GM21786 (cell line): ENCODE data around the gene FGR.

Experiments used
- ATAC-seq: cut with Tn5 transposase; IDR thresholded peaks from one replicate; pipeline ENCODE4 v1.9.1; 2021; ENCODE audit not compliant: unreplicated experiment

Gene FGR

DNA sequence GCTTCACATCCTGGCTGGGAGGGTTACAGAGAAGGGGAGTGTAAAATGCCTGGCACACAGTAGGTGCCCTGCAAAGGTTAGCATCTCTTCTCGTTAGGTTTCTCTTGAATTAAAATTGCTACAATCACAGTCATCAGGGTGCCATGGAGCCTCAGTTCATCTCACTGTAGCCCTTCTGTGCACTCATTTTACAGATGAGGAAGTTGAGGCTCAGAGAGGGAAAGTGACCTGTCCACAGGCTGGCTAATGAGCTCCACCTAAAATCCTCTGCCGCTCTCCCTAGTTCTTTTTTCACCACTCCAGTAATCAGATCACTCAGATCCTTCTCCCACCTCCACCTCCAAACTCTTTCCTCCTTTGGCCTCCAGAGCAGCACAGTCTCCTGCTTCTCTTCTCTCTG is 17.6 kb downstream of the FGR start:
- no peak for ATAC-seq

DNA sequence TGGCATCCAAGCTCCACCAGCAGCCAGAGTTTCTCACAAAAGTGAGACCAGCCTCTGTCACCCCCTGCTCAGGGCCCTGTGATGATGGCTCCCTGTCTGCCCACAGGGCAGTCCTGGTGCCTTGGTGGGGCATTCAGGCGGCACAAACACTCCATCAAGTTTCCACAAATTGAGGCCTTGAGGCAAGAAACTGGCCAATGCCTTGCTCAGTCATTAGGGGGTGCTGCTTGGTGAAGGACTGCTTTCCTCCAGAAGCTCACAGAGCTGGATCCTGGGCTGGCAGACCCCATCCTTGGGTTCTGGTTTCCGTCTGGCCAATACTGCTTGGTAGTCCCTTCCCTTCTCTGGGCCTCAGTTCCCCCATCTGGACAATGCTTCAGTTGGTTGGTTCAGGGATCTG is 18.5 kb downstream of the FGR start:
- ATAC-seq, result no peak

DNA sequence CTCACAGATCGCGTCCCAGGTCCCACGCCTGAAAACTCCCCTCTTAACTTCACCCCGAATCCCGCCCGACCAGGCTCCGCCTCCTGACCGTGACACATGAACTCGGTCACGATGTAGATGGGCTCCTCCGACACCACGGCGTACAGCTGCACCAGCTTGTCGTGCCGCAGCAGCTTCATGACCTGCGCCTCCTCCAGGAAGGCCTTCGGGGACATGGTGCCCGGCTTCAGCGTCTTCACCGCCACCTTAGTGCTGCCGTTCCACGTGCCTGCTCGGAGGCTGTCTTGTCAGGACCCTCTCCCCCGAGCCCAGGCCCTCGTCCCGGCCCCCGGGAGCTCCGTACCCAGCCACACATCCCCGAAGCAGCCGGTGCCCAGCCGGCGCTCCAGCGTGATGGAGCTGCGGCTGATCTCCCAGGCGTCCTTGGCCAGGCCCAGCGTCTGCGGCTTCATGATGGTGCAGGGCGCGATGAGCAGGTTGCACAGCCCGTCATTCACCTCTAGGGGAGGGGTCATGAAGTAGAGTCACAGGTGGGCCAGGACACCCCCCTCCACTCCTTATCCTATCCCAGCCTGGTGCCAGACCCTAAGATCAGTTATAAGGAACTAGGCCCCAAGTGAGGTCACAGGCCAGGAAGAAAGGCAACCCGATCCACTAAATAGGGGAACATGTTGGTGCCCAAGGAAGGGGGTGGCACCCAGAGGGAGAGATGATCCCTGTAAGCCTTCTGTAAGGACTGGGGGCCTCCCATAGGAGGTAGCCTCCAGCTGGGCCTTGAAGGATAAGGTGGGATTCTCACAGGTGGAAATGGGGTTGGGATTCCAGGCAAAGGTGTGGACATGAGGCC is 19.4 kb downstream of the FGR start:
- ATAC-seq, result no peak

DNA sequence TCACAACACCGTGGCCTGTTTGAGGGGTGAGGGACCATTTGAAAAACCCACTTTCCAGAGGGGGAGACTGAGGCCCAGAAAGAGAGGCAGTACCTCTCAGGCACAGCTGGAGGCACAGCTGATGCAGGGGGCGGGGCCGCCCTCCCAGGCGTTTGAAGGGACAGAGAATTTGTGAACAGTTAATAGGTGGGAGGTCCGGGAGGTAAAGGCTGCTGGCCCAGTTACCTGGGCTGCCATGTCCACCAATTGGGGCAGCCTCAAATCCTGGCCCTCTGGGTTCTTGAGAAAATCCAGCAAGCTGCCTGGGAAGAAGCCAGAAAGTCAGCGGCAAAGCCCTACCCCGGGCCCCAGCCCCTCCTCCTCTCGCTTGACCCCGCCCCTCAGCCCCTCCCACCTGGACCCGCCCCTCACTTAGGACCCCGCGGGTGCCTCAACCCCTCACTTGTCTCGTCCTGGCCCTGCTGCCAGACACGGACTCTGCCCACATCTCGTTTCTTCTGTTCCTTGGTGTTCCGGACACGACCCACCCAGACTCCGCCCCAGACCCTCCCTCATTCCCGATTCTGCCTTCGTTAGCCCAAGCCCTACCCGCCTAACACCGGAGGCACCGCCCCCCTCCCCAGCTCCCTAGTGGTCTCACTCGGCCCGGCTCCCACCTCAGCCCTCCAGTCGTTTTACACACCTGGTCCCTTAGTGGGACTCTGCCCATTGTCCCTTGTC is 20.2 kb downstream of the FGR start:
- no peak for ATAC-seq

DNA sequence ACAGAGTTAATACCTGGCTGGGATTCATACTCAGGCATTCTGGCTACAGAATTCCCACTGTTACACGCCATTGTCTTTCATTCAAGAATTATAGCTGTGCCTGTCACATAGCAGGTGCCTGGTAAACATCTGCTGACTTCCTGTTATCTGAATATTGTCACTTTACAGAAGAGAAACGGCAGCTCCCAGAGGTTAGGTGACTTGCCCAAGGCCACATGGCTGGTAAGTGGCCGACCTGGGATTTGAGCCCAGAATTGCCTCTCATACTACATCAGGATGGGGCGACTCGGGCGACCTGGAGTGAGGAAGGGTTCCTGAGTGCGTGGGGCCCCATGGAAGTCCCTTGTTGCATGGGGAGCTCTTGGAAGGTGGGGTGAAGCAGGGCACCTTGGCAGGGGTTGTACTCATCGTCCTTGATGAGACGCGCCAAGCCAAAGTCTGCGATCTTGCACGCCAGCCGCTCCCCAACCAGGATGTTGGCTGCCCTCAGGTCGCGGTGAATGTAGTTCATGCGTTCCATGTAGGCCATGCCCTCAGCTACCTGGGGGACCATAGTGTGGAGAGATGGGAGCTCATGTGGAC is 20.9 kb downstream of the FGR start:
- no peak for ATAC-seq

DNA sequence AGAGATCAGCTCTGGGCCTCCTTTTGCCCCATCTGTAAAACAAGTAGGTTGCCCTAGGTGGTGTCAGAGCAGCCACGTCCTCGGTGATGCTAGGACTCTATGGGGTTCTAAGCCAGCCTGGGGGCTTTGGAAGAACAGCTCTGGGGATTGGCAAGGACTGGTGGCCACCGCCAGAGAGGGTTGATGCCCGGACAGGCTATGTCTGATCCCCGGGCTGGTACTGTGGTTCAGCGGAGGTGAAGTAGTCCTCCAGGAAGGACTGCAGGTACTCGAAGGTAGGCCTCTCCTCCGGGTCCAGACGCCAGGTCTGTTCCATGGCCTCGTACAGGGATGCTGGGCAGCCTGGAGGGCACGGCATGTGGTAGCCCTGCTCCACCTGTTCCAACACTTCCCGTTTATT is 22.3 kb downstream of the FGR start:
- ATAC-seq, result no peak

DNA sequence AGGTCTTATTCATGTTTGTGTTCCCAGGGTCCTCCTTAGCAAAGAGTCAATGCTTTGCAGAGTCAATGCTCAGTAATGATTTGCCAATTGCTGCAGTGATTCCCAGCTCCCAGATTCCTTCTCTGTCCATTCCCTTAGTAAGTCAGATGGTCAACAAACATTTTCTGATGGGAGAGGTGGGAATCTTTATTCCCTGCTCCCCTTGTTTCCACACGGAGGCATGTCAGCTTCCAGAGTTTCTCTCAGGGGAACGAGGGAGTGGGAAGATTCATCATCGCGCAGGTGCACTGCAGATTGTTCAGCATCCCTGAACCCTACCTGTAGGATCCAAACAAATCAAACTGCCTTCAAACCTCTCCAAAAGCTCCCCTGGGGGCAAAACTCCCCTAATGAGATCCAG is 23.5 kb downstream of the FGR start:
- ATAC-seq, result no peak

DNA sequence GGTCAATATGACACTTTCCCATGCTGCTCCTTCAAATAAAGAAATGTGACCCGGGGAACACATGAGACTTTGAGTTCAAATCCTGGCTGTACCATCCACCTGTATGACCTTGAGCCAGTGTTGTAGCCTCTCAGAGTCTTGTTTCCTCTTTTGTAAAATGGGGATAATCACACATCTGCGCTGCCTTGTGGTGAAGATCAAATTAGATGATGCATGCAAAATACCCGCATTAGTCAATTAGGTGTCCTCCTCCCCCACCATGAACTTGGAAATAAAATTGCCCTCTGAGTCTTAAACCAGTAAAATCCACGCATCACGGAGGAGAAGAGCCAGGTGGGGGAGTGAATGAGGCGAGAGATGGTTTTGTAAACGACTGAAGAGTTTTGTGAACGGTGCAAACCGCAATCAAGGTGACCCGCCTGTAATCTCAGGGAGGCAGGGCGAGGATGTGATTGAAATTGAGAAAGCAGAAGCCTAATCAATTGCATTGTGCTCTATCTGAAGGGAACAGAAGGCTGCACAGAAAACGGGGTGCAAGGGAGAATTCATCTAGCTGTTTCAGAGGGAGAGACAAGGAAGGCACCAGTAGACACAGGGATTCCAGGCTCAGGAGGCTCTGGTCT is 25.3 kb downstream of the FGR start:
- ATAC-seq, result no peak

DNA sequence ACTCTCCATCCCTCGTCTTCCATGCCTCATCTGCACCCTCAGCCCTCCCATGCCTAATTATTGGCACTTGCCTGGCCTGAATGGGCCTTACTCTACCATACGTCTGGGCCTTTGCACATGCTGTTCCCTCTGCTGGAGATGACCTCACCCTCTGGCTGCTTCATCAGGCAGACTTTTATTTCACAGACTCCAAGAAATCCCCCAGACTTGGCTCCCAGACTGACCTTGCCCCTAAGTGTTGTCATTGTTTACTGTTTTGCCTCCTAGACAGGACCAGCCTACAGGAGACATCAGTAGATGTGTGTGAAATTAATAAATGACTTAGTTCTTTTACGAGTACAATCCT is 25.8 kb downstream of the FGR start:
- ATAC-seq, result no peak

DNA sequence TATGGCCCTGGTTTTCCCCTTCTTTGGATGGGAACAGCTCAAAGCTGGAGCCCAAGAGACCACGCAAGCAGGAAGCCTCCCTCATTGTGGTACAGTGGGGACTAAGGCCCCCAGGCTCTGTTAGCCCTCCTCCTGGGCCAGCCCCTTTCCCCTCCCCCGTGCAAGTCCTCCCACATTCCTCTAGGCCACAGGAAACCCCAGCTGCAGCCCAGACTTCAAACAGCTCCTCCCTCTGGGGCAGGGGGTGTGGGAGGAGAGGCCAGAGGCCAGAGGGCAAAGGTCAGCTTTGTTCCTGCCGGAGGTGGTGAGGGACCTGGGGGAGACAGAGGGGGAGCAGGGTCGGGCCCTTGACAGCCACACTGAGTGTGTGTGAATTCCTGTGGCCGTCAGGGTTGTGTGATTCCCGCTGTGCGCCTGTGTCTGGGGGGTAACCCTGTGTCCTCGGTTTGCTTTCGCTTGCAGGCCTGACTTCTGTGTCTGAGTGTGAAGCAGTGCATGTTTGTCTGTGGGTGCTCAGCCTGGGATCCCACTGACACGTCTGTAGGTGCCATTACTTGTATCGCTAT is 27.7 kb downstream of the FGR start:
- no peak for ATAC-seq

DNA sequence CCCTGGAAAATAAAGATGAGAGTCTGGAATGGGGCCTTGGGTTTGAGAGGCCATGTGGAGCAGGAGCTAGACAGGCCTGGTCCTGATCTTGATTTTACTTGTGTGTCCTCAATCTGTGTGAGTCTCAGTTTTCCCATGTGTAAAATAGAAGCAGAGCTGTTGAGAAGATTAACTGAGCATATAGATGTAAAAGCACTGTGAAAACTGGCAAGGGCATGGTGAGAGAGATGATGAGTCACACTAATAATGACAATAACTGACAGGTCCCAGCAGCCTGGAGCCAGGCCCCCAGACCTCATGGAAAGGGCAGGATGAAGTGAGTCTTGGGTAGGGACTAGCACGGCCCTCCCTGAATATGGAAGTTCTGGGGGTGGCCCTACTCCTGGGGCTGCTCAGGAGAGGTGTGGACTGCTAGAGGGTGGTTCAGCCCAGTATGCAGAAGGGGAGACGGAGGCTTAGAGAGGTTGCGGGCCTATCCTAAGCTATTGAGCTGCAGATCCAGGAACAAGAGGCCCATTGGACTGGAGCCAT is 28.2 kb downstream of the FGR start:
- no peak for ATAC-seq

DNA sequence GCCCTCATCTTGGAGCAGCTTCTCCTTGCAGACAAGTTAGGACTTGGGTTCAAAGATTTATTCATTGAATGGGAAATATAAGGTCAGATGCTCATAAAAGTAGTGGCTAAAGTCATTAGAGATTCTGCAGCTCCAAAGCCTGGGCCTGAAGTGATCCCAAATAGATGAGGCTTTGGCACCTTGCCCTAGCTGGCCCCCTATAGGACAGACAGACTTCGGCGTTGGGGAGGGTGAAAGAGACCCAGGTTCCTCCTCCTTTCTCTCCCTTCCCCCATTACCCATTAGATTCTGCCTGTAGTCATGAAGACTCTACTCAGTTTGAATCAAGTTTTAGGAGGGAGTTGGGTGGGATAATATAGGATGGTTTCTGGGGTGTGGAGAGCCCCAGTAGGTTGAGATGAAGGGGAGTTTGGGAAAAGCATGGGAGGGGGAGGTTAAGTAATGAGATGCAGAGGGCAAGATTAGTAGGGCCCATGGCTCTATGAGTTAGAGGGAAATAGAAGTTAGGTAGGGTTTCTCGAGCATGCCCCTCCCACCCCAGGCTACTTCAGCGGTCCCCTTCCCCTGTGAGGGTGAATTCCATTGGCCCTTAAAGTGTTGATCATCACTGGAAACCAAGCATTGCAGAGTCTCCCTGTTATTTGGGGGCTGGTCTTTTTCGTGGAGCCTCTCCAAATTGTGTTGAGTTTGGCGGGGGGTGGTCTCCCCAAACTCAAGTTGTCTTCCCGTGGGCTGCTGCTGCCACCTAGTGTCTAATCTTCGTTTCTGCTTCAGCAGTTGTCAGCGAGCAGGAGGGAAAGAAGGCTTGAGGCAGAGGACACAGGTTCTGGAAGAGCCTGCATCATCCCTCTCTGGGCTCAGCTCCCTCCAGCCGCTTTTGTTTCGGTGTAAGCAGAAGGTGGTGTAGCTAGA is 28.9 kb downstream of the FGR start:
- ATAC-seq, result no peak

DNA sequence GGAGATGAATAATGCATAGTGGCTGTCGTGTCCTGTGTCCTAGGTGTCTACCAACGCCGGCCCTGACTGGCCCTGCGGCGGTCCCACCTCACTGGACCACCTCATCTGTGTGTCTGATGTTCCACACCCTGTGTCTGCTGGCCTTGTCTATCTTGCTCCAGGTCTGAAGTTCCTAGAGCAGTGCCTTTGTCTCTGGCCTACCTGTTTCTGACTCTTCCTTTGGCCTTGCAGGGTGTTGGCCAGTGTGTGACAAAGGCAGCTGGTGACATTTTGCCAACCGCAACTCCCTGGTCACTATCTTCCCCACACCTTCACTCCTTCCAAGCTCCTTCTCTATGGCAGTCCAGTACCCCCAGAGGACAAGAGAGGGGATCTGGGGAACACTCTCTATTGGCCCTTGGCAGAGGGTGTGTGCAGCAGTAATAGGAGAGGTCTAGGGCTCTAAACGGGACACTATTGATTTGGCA is 29.7 kb downstream of the FGR start:
- no peak for ATAC-seq

DNA sequence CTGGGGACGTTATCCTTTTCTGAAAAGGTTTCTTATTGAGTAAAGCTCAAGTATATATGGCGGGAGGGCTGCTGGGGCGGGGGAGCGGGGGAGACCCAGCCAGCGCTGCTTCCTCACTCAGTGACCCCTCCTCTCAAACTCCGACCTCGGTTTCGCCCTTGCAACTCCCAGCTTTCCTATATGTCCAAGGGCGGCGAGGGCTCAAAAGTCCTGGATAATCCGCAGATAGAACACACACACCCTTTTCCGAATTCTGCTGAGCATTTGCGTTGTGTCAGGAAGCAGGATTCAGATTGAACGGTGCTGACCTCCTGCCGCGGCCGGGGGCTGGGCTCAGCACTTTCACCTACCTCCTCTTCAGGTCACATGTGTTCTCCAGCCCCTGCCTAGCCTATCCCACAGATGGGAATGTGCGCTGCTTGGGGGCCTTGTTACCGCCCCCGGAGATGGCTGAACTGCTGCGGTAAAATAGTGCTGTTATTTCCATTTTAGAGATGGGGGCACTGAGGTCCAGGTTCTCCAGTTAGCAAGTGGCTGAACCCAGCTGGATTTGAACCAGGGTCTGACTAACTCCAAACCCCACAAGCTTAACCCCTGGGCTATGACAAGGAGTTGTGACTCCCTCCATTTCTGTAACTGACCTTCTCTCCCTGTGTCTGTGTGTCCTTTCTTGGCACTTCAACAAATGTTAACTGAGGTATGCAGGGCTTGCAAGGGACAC is 30.2 kb downstream of the FGR start:
- ATAC-seq, result no peak

DNA sequence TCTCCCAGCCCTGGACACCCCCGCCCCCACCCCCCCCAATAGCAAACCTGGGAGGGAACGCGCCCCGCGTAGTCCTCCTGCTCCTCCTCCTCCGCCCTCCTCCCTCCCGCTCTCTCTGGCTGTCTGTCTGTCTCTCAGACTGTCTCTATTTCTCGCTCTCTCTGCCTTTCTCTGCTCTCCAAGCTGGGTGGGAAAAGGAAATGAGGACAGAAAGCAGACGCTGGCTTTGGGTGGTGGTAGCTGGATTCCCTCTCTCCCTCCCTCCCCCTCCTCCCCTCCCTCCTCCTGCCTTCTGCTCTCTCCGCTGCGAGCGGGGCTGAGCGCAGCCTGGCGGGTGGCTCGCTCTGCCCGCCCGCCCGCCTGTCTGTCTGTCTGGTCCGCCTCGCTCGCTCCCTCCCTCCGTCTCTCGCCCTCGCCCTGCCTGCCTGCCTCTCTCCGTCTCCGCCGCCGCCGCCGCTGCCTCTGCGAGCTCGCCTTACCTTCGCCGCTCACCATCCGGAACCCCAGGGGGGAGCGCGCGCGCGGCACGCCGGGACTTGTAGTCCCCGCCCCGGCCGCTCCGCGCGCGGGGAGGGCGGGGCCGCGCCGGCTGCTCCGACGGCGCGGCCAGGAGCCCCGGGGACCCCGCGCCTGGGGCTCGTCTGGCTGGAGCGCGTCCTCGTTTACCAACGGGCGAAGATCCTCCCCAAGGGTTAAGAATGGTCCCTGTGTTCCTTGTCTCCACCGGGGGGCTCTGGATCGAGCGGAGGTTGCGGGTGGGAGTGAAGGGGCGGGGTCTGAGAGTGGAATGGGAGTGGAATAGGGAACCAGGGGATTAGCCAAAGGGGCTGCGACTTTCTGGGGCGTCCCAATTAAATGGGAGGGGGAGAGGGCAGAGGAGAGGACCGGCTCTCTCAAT is 31.1 kb downstream of the FGR start, which contains the start of gene AHDC1:
Gene AHDC1, minus strand, starts transcription at position 464 of the 898 bp plus-strand sequence. CDS start 52,029 bp downstream, outside the sequence.
- peak; percentile 37 for ATAC-seq

DNA sequence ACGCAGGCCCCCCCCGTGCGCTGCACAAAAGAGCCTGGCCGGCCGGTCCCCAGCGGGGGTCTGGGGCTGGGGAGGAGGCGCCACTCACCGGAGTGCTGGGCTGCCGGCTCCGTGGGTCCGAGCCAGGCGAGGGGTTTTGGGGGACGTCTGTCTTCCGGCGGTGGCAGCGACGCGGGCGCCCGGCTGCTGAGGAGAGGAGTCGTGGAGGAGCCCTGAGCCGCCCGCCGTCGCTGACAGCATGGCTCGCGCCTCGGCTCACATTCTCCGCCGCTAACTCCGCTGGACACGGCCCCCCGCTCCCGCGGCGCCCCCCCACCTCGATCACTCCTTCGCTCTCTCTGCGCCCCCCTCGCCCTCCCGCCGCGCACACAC is 31.7 kb downstream of the FGR start:
- no peak for ATAC-seq

DNA sequence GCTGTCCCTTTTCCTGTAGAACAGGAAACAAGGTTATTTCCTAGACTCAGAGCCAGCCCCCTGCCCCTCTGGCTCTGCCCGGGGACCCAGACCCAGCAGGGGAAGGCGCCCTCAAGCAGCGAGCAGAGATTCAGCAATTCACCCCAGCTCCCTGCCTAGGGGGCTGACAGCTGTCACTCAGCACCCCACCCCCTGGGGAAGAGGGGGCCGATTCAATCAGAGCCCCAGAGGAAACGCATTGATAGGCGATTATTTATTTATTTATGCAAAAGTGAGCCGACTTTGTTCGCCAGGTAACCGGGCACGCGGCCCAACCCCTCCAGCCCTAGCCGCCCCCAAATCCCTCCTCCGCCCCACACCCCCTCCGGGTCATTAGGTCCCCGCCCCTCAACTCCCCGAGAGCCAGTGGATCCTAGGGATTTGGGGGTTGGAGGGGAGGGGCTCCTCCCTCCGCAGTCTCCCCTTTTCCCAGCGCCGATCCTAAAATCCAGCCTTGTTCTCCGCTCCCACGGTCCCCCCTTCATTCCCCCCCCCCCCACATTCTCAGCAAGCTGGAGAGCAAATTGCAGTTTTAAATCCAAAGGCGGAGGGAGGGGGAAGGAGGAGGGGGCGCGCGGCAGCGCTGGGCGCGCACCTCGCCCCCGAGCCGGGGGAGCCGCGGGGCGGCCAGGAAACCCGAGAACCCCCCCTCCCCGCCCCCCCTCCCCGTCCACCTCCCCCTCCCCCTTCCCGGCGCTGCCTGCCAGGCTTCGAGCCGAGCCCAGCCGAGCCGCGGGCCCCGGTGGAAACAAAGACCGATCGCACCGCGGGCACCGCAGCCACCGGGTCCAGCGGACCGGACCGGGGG is 32.3 kb downstream of the FGR start:
- ATAC-seq, result no peak
